Osteocyte (in vitro differentiated cells): ENCODE data around the gene ST7. TPM values are rescaled to one million over a fixed set of nuclear protein-coding genes. Genes with fewer than 3 reads are reported as not detected.

Experiments used
- DNase-seq: peaks from one replicate; pipeline ENCODE4 v3.0.0; 2021; ENCODE audit warnings: mixed read lengths; ENCODE audit not compliant: unreplicated experiment; ENCODE audit errors: extremely low spot score
- H3K27ac Mint-ChIP-seq: one replicate; pipeline ENCODE4 v1.8.0; 2021; ENCODE audit warnings: mild to moderate bottlenecking, mixed read lengths; ENCODE audit not compliant: unreplicated experiment
- H3K27me3 Mint-ChIP-seq: one replicate; pipeline ENCODE4 v1.8.0; 2021; ENCODE audit warnings: mixed read lengths; ENCODE audit not compliant: unreplicated experiment
- H3K36me3 Mint-ChIP-seq: one replicate; pipeline ENCODE4 v1.8.0; 2021; ENCODE audit warnings: mixed read lengths; ENCODE audit not compliant: unreplicated experiment
- H3K4me1 Mint-ChIP-seq: one replicate; pipeline ENCODE4 v1.8.0; 2021; ENCODE audit warnings: mixed read lengths; ENCODE audit not compliant: unreplicated experiment
- H3K4me3 Mint-ChIP-seq: one replicate; pipeline ENCODE4 v1.8.0; 2021; ENCODE audit warnings: mild to moderate bottlenecking, moderate library complexity, mixed read lengths; ENCODE audit not compliant: unreplicated experiment
- H3K9me3 Mint-ChIP-seq: one replicate; pipeline ENCODE4 v1.8.0; 2021; ENCODE audit warnings: mixed read lengths; ENCODE audit not compliant: unreplicated experiment
- CTCF ChIP-seq: fragments of 200-600 bp; sonication (generic); IDR thresholded peaks from 2 replicates; pipeline ENCODE4 v1.5.0; 2021; ENCODE audit warnings: antibody characterized with exemption, mild to moderate bottlenecking, moderate library complexity
- total RNA-seq: library from RNA; stranded (reverse); gene quantifications from 2 replicates; pipeline ENCODE4 v1.2.1, GENCODE V29; 2021

The ST7 gene
- total RNA-seq, 1 donor from 2014 or later = 68.5 TPM

- Mint-ChIP-seq H3K27me3 (no peaks in the 10 kb centered on the region), H3K27ac (no peak overlapping the region), H3K4me1 (peaks cover 59% of the 10 kb centered on the region), H3K4me3 (no peak overlapping the region), H3K9me3 (no peaks in the 10 kb centered on the region), H3K36me3 (peaks cover 3% of the 10 kb centered on the region)
- TF ChIP-seq CTCF = no peak
- no peak for DNase-seq
Observed at GRCh38 chr7:117020591-117020973, 67.3 kb downstream of the ST7 start.

GRCh38 chr7:117021366-117021765, 68.1 kb downstream of the ST7 start:
- no peak overlapping the region for H3K4me3 Mint-ChIP-seq
- H3K36me3 Mint-ChIP-seq = peaks cover 3% of the 10 kb centered on the region
- H3K27me3 Mint-ChIP-seq = no peaks in the 10 kb centered on the region
- H3K9me3 Mint-ChIP-seq = no peaks in the 10 kb centered on the region
- DNase-seq = no peak
- H3K4me1 Mint-ChIP-seq = peaks cover 59% of the 10 kb centered on the region
- H3K27ac Mint-ChIP-seq = no peak overlapping the region
- no peak for TF ChIP-seq CTCF

GRCh38 chr7:117021986-117022385, 68.7 kb downstream of the ST7 start:
- no peaks in the 10 kb centered on the region for H3K27me3 Mint-ChIP-seq
- peaks cover 5% of the 10 kb centered on the region for H3K36me3 Mint-ChIP-seq
- DNase-seq = no peak
- TF ChIP-seq CTCF = no peak
- H3K27ac Mint-ChIP-seq = no peak overlapping the region
- H3K9me3 Mint-ChIP-seq = no peaks in the 10 kb centered on the region
- no peak overlapping the region for H3K4me3 Mint-ChIP-seq
- H3K4me1 Mint-ChIP-seq = peaks cover 63% of the 10 kb centered on the region

GRCh38 chr7:117023325-117023854, 70.1 kb downstream of the ST7 start:
- peaks cover 57% of the 10 kb centered on the region for H3K4me1 Mint-ChIP-seq
- H3K27ac Mint-ChIP-seq = peak overlapping the region; percentile 87
- no peak for DNase-seq
- H3K36me3 Mint-ChIP-seq = peaks cover 9% of the 10 kb centered on the region
- no peaks in the 10 kb centered on the region for H3K27me3 Mint-ChIP-seq
- H3K9me3 Mint-ChIP-seq = no peaks in the 10 kb centered on the region
- no peak for TF ChIP-seq CTCF
- no peak overlapping the region for H3K4me3 Mint-ChIP-seq

- no peak for TF ChIP-seq CTCF
- Mint-ChIP-seq H3K36me3 (peaks cover 16% of the 10 kb centered on the region), H3K27ac (peak overlapping the region; percentile 66), H3K9me3 (peaks cover 8% of the 10 kb centered on the region), H3K4me1 (peaks cover 52% of the 10 kb centered on the region), H3K27me3 (no peaks in the 10 kb centered on the region), H3K4me3 (peak overlapping the region; percentile 63)
- no peak for DNase-seq
Observed at GRCh38 chr7:117024811-117025210, 71.5 kb downstream of the ST7 start.
